Panc1 (cell line): ENCODE measurements around the gene PELI2.

Experiments
- POLR2AphosphoS5 ChIP-seq: IDR thresholded peaks from 2 replicates; pipeline ENCODE4 v1.6.1; 2012; ENCODE audit warnings: mild to moderate bottlenecking, low read depth, low read length, moderate library complexity
- TCF7L2 ChIP-seq: IDR thresholded peaks from 2 replicates; pipeline ENCODE4 v1.6.1; 2011; ENCODE audit warnings: mild to moderate bottlenecking, low read depth, low read length, inconsistent platforms
- TF ChIP-seq, protein P1 (sequence below): fragments of 450-650 bp; IDR thresholded peaks from 2 replicates; pipeline ENCODE4 v1.5.1; 2017; ENCODE audit warnings: mild to moderate bottlenecking

DNA sequence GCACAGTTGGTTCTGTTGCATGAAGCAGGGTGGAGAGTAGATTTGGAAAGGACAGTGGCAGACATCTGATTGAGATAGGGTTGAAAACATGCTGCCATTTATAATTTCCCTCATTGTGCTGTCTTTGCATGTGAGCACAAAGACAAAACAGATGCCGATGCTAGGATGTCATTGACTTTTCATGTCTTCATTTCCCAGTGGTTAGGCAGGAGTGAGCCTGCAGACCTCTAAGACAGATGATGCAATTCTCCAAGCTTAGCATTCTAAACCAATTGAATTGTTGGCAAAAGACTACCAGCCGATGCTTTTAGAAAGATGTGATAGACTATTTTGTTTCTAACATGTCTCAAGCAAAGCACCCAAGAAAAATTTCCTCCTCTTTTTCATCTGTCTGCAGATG, 37.1 kb upstream of the PELI2 start:
- TF ChIP-seq, protein P1, sequence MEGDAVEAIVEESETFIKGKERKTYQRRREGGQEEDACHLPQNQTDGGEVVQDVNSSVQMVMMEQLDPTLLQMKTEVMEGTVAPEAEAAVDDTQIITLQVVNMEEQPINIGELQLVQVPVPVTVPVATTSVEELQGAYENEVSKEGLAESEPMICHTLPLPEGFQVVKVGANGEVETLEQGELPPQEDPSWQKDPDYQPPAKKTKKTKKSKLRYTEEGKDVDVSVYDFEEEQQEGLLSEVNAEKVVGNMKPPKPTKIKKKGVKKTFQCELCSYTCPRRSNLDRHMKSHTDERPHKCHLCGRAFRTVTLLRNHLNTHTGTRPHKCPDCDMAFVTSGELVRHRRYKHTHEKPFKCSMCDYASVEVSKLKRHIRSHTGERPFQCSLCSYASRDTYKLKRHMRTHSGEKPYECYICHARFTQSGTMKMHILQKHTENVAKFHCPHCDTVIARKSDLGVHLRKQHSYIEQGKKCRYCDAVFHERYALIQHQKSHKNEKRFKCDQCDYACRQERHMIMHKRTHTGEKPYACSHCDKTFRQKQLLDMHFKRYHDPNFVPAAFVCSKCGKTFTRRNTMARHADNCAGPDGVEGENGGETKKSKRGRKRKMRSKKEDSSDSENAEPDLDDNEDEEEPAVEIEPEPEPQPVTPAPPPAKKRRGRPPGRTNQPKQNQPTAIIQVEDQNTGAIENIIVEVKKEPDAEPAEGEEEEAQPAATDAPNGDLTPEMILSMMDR: no peak
- TF ChIP-seq POLR2AphosphoS5 (no peak), TCF7L2 (no peak)
